ENCODE measurements around the gene SLC31A1. TPM values are rescaled to one million over a fixed set of nuclear protein-coding genes. Genes with fewer than 3 reads are reported as not detected.
"Not testable (repeated sequence)": the region's sequence is repeated elsewhere in the genome, so short reads cannot be mapped to it uniquely, and the experiment has no call there.

The SLC31A1 gene
- total RNA-seq, 5 donors from 2014 or later (not counting 1 experiment from before 2014, with no cell fraction given), result 2.7 to 7.1 (median 4.2) TPM

GRCh38 chr9:113246928-113247327 lies 25.6 kb downstream of the SLC31A1 start:
- Mint-ChIP-seq H3K9me3 (peaks cover 0 to 2% (median 0%) of the 10 kb centered on the region in 3 donors), H3K36me3 (peaks cover 4% of the 10 kb centered on the region), H3K4me1 (no peaks in the 10 kb centered on the region), H3K27me3 (no peaks in the 10 kb centered on the region), H3K27ac (no peak overlapping the region), H3K4me3 (no peak overlapping the region)
- ATAC-seq (replicated peaks in 1 of 4) (no peak), DNase-seq (no peak)
- ChIA-PET CTCF (no interaction called here), POLR2A (no interaction called here)
- Histone ChIP-seq H3K27ac (ENCODE audit: low read length) (no peak overlapping the region), H3K27me3 (replicated peaks in 1 of 2; ENCODE audit: control insufficient read depth in 2 of 2, extremely low read depth in 1 of 2, insufficient read depth in 2 of 2, low read length in 1 of 2) (no peaks in the 10 kb centered on the region), H3K9me3 (no peaks in the 10 kb centered on the region), H3K4me1 (ENCODE audit: control insufficient read depth in 1 of 2, extremely low read depth in 1 of 2, insufficient read depth in 2 of 2, low read length in 2 of 2) (no peaks in the 10 kb centered on the region), H3K4me3 (ENCODE audit: control insufficient read depth in 1 of 2, extremely low read depth in 1 of 2, low read length in 1 of 2) (no peak overlapping the region), H3K36me3 (ENCODE audit: control insufficient read depth in 2 of 2, extremely low read depth in 1 of 2, insufficient read depth in 1 of 2, low read length in 1 of 2) (no peaks in the 10 kb centered on the region)
- WGBS (ENCODE audit: insufficient coverage), result no CpG with 5 or more reads among the region's 6 CpGs

GRCh38 chr9:113247640-113248039 lies 26.3 kb downstream of the SLC31A1 start:
- Histone ChIP-seq H3K4me1 (ENCODE audit: control insufficient read depth in 1 of 2, extremely low read depth in 1 of 2, insufficient read depth in 2 of 2, low read length in 2 of 2) (no peaks in the 10 kb centered on the region), H3K36me3 (ENCODE audit: control insufficient read depth in 2 of 2, extremely low read depth in 1 of 2, insufficient read depth in 1 of 2, low read length in 1 of 2) (no peaks in the 10 kb centered on the region), H3K9me3 (no peaks in the 10 kb centered on the region), H3K27ac (ENCODE audit: low read length) (no peak overlapping the region), H3K27me3 (replicated peaks in 1 of 2; ENCODE audit: control insufficient read depth in 2 of 2, extremely low read depth in 1 of 2, insufficient read depth in 2 of 2, low read length in 1 of 2) (no peaks in the 10 kb centered on the region), H3K4me3 (ENCODE audit: control insufficient read depth in 1 of 2, extremely low read depth in 1 of 2, low read length in 1 of 2) (no peak overlapping the region)
- CTCF ChIA-PET, result no interaction called here
- no peak overlapping the region for H3K4me3 Mint-ChIP-seq
- DNase-seq (no peak), ATAC-seq (replicated peaks in 1 of 4) (no peak)
- peaks cover 4% of the 10 kb centered on the region for H3K36me3 Mint-ChIP-seq
- POLR2A ChIA-PET, result no interaction called here
- no peak overlapping the region for H3K27ac Mint-ChIP-seq
- H3K27me3 Mint-ChIP-seq, result no peaks in the 10 kb centered on the region
- no peaks in the 10 kb centered on the region for H3K4me1 Mint-ChIP-seq
- peaks cover 0 to 2% (median 0%) of the 10 kb centered on the region in 3 donors for H3K9me3 Mint-ChIP-seq

DNA sequence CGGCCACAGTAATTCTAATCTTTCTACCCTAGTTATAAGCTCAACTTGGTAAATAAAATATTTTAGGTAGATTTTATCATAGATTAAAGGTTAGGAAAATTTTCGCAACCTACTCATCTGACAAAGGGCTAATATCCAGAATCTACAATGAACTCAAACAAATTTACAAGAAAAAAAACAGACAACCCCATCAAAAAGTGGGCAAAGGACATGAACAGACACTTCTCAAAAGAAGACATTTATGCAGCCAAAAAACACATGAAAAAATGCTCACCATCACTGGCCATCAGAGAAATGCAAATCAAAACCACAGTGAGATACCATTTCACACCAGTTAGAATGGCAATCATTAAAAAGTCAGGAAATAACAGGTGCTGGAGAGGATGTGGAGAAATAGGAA lies 28.3 kb downstream of the SLC31A1 start:
- H3K4me3 ChIP-seq (ENCODE audit: control insufficient read depth in 1 of 2, extremely low read depth in 1 of 2, low read length in 1 of 2); H3K27ac ChIP-seq (ENCODE audit: low read length); DNase-seq; H3K9me3 ChIP-seq; H3K36me3 ChIP-seq (ENCODE audit: control insufficient read depth in 2 of 2, extremely low read depth in 1 of 2, insufficient read depth in 1 of 2, low read length in 1 of 2); ATAC-seq (replicated peaks in 1 of 4); POLR2A ChIA-PET; H3K27me3 ChIP-seq (replicated peaks in 1 of 2; ENCODE audit: control insufficient read depth in 2 of 2, extremely low read depth in 1 of 2, insufficient read depth in 2 of 2, low read length in 1 of 2); H3K36me3 Mint-ChIP-seq; H3K4me1 Mint-ChIP-seq; H3K27ac Mint-ChIP-seq; H3K27me3 Mint-ChIP-seq; H3K9me3 Mint-ChIP-seq; H3K4me1 ChIP-seq (ENCODE audit: control insufficient read depth in 1 of 2, extremely low read depth in 1 of 2, insufficient read depth in 2 of 2, low read length in 2 of 2); CTCF ChIA-PET; H3K4me3 Mint-ChIP-seq: not testable (repeated sequence)
- no CpG with 5 or more reads among the region's 2 CpGs for WGBS (ENCODE audit: insufficient coverage)

DNA sequence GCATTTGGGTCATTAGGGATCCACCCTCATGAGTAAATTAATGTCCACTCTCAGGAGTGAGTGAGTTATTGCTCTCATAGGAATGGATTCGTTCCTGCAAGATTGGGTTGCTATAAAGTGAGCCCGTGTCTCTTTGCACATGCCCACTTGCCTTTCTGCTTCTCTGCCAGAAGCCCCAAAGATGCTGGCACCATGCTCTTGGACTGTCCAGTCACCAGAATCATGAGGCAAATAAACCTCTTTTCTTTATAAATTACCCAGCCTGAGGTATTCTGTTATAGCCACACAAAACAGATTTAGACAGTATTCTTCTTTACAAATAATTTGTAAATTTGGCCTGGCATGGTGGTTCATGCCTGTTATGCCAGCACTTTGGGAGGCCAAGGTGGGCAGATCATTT lies 29.5 kb downstream of the SLC31A1 start:
- no peaks in the 10 kb centered on the region for H3K36me3 ChIP-seq (ENCODE audit: control insufficient read depth in 2 of 2, extremely low read depth in 1 of 2, insufficient read depth in 1 of 2, low read length in 1 of 2)
- H3K36me3 Mint-ChIP-seq, result peaks cover 4% of the 10 kb centered on the region
- no peak for DNase-seq
- H3K27ac Mint-ChIP-seq, result no peak overlapping the region
- no peak overlapping the region for H3K4me3 Mint-ChIP-seq
- no peak overlapping the region for H3K27ac ChIP-seq (ENCODE audit: low read length)
- no peaks in the 10 kb centered on the region for H3K27me3 ChIP-seq (replicated peaks in 1 of 2; ENCODE audit: control insufficient read depth in 2 of 2, extremely low read depth in 1 of 2, insufficient read depth in 2 of 2, low read length in 1 of 2)
- H3K4me3 ChIP-seq (ENCODE audit: control insufficient read depth in 1 of 2, extremely low read depth in 1 of 2, low read length in 1 of 2), result no peak overlapping the region
- H3K4me1 Mint-ChIP-seq, result no peaks in the 10 kb centered on the region
- H3K9me3 Mint-ChIP-seq, result peaks cover 0 to 2% (median 0%) of the 10 kb centered on the region in 3 donors
- no peaks in the 10 kb centered on the region for H3K27me3 Mint-ChIP-seq
- POLR2A ChIA-PET, result no interaction called here
- ATAC-seq (replicated peaks in 1 of 4), result no peak
- no CpG with 5 or more reads among the region's 2 CpGs for WGBS (ENCODE audit: insufficient coverage)
- H3K4me1 ChIP-seq (ENCODE audit: control insufficient read depth in 1 of 2, extremely low read depth in 1 of 2, insufficient read depth in 2 of 2, low read length in 2 of 2), result no peaks in the 10 kb centered on the region
- CTCF ChIA-PET, result no interaction called here
- H3K9me3 ChIP-seq, result no peaks in the 10 kb centered on the region

DNA sequence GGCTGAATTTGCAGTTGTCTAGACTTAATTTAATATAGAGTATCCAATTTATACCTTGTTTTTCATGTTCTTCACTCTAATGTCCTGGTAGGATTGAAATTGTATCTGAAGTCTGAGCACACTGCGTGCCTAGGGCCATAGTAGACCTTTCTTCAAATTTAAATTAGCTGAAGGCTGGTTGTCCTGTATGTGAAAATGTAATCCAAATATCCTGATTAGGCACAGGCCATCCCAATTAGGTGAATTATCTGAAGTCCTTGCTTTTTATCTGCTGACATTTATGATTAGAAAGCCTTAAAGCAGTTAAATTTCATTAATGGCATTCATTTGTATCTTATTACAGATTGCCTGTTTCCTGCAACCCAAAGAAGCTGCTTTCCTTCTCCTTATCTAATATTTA lies 33.6 kb downstream of the SLC31A1 start:
- Mint-ChIP-seq H3K4me3 (no peak overlapping the region), H3K4me1 (no peaks in the 10 kb centered on the region), H3K27me3 (no peaks in the 10 kb centered on the region), H3K9me3 (peaks cover 0 to 2% (median 0%) of the 10 kb centered on the region in 3 donors), H3K36me3 (peaks cover 17% of the 10 kb centered on the region), H3K27ac (no peak overlapping the region)
- Histone ChIP-seq H3K9me3 (no peaks in the 10 kb centered on the region), H3K36me3 (ENCODE audit: control insufficient read depth in 2 of 2, extremely low read depth in 1 of 2, insufficient read depth in 1 of 2, low read length in 1 of 2) (peaks cover under 1 to 6% of the 10 kb centered on the region in 2 donors), H3K27ac (ENCODE audit: low read length) (no peak overlapping the region), H3K4me3 (ENCODE audit: control insufficient read depth in 1 of 2, extremely low read depth in 1 of 2, low read length in 1 of 2) (no peak overlapping the region), H3K4me1 (ENCODE audit: control insufficient read depth in 1 of 2, extremely low read depth in 1 of 2, insufficient read depth in 2 of 2, low read length in 2 of 2) (no peaks in the 10 kb centered on the region), H3K27me3 (replicated peaks in 1 of 2; ENCODE audit: control insufficient read depth in 2 of 2, extremely low read depth in 1 of 2, insufficient read depth in 2 of 2, low read length in 1 of 2) (no peaks in the 10 kb centered on the region)
- WGBS (ENCODE audit: insufficient coverage), result no CpG with 5 or more reads among the region's 1 CpG
- ATAC-seq (replicated peaks in 1 of 4), result no peak
- no peak for DNase-seq
- ChIA-PET CTCF (no interaction called here), POLR2A (no interaction called here)

- ChIA-PET CTCF (no interaction called here), POLR2A (no interaction called here)
- no peak overlapping the region for H3K27ac Mint-ChIP-seq
- peaks cover 0 to 2% (median 0%) of the 10 kb centered on the region in 3 donors for H3K9me3 Mint-ChIP-seq
- no peaks in the 10 kb centered on the region for H3K9me3 ChIP-seq
- no peaks in the 10 kb centered on the region for H3K4me1 ChIP-seq (ENCODE audit: control insufficient read depth in 1 of 2, extremely low read depth in 1 of 2, insufficient read depth in 2 of 2, low read length in 2 of 2)
- H3K4me1 Mint-ChIP-seq, result no peaks in the 10 kb centered on the region
- no peak overlapping the region for H3K4me3 ChIP-seq (ENCODE audit: control insufficient read depth in 1 of 2, extremely low read depth in 1 of 2, low read length in 1 of 2)
- 100% methylated on average over 4 of the region's 6 CpGs for WGBS (ENCODE audit: insufficient coverage)
- H3K27me3 ChIP-seq (replicated peaks in 1 of 2; ENCODE audit: control insufficient read depth in 2 of 2, extremely low read depth in 1 of 2, insufficient read depth in 2 of 2, low read length in 1 of 2), result no peaks in the 10 kb centered on the region
- H3K36me3 Mint-ChIP-seq, result peaks cover 22% of the 10 kb centered on the region
- DNase-seq, result no peak
- H3K36me3 ChIP-seq (ENCODE audit: control insufficient read depth in 2 of 2, extremely low read depth in 1 of 2, insufficient read depth in 1 of 2, low read length in 1 of 2), result peaks cover 4 to 10% of the 10 kb centered on the region in 2 donors
- H3K27me3 Mint-ChIP-seq, result no peaks in the 10 kb centered on the region
- H3K27ac ChIP-seq (ENCODE audit: low read length), result no peak overlapping the region
- no peak for ATAC-seq (replicated peaks in 1 of 4)
- H3K4me3 Mint-ChIP-seq, result no peak overlapping the region
Measured at GRCh38 chr9:113255438-113255837, 34.1 kb downstream of the SLC31A1 start.

- Histone ChIP-seq H3K27ac (ENCODE audit: low read length) (no peak overlapping the region), H3K9me3 (no peaks in the 10 kb centered on the region), H3K4me1 (ENCODE audit: control insufficient read depth in 1 of 2, extremely low read depth in 1 of 2, insufficient read depth in 2 of 2, low read length in 2 of 2) (no peaks in the 10 kb centered on the region), H3K4me3 (ENCODE audit: control insufficient read depth in 1 of 2, extremely low read depth in 1 of 2, low read length in 1 of 2) (no peak overlapping the region), H3K27me3 (replicated peaks in 1 of 2; ENCODE audit: control insufficient read depth in 2 of 2, extremely low read depth in 1 of 2, insufficient read depth in 2 of 2, low read length in 1 of 2) (no peaks in the 10 kb centered on the region), H3K36me3 (ENCODE audit: control insufficient read depth in 2 of 2, extremely low read depth in 1 of 2, insufficient read depth in 1 of 2, low read length in 1 of 2) (peaks cover 4 to 12% of the 10 kb centered on the region in 2 donors)
- ChIA-PET CTCF (no interaction called here), POLR2A (no interaction called here)
- no peaks in the 10 kb centered on the region for H3K27me3 Mint-ChIP-seq
- H3K27ac Mint-ChIP-seq, result no peak overlapping the region
- WGBS (ENCODE audit: insufficient coverage), result no CpG with 5 or more reads among the region's 3 CpGs
- H3K9me3 Mint-ChIP-seq, result no peaks in the 10 kb centered on the region
- H3K4me1 Mint-ChIP-seq, result no peaks in the 10 kb centered on the region
- peaks cover 36% of the 10 kb centered on the region for H3K36me3 Mint-ChIP-seq
- DNase-seq, result no peak
- ATAC-seq (replicated peaks in 1 of 4), result no peak
- H3K4me3 Mint-ChIP-seq, result no peak overlapping the region
Measured at GRCh38 chr9:113257863-113258262, 36.5 kb downstream of the SLC31A1 start.
